Suprapubic skin (tissue), 4 donors: ENCODE results near the gene SYNGR3.
"Not testable (repeated sequence)": the region's sequence is repeated elsewhere in the genome, so short reads cannot be mapped to it uniquely, and the experiment has no call there.

Source experiments
- CTCF ChIP-seq, 2 donors: fragments of 200-600 bp in 1 of 2; fragments of 450-650 bp in 1 of 2; sonication (generic) in 1 of 2; IDR thresholded peaks; one replicate each; pipeline ENCODE4 v1.5.1; 2016 to 2019; ENCODE audit warnings: antibody characterized with exemption in 2 of 2, mild to moderate bottlenecking in 1 of 2, moderate library complexity in 1 of 2
- EP300 ChIP-seq: sonication (generic); formaldehyde crosslinking; IDR thresholded peaks from one replicate; pipeline ENCODE4 v1.6.1; 2017; ENCODE audit warnings: antibody characterized with exemption
- POLR2A ChIP-seq, 2 donors: fragments of 450-650 bp; IDR thresholded peaks; one replicate each; pipeline ENCODE4 v1.6.1; 2017; ENCODE audit warnings: antibody characterized with exemption in 2 of 2, mild to moderate bottlenecking in 2 of 2, moderate library complexity in 2 of 2
- POLR2AphosphoS5 ChIP-seq, 3 donors: sonication (generic); formaldehyde crosslinking; IDR thresholded peaks; one replicate each; pipeline ENCODE4 v1.6.1; 2017; ENCODE audit warnings: antibody characterized with exemption in 3 of 3

DNA sequence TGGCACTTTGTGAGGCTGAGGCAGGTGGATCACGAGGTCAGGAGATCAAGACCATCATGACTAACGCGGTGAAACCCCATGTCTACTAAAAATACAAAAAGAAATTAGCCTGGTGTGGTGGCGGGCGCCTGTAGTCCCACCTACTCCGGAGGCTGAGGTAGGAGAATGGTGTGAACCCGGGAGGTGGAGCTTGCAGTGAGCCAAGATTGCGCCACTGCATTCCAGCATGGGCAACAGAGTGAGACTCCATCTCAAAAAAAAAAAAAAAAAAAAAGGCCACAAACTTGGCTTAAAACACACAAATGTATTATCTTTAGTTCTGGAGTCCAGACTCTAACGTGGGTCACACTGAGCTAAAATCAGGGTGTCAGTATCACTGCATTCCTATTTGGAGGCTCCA lies 22.0 kb downstream of the SYNGR3 start:
- not testable (repeated sequence) for TF ChIP-seq CTCF (IDR thresholded peaks at IDR 0.05); POLR2AphosphoS5 (IDR thresholded peaks at IDR 0.05); POLR2A (IDR thresholded peaks at IDR 0.05); EP300
